HG03432 (cell line): ENCODE data around the gene MAGT1.
A peak's percentile ranks its signal among the peaks of the same experiment; 100 is the strongest.
"Not testable (repeated sequence)": the region's sequence is repeated elsewhere in the genome, so short reads cannot be mapped to it uniquely, and the experiment has no call there.

Experiments
- ATAC-seq: cut with Tn5 transposase; IDR thresholded peaks from one replicate; pipeline ENCODE4 v1.9.1; 2021; ENCODE audit warnings: mild to moderate bottlenecking, moderate library complexity; ENCODE audit not compliant: unreplicated experiment

MAGT1 gene

DNA sequence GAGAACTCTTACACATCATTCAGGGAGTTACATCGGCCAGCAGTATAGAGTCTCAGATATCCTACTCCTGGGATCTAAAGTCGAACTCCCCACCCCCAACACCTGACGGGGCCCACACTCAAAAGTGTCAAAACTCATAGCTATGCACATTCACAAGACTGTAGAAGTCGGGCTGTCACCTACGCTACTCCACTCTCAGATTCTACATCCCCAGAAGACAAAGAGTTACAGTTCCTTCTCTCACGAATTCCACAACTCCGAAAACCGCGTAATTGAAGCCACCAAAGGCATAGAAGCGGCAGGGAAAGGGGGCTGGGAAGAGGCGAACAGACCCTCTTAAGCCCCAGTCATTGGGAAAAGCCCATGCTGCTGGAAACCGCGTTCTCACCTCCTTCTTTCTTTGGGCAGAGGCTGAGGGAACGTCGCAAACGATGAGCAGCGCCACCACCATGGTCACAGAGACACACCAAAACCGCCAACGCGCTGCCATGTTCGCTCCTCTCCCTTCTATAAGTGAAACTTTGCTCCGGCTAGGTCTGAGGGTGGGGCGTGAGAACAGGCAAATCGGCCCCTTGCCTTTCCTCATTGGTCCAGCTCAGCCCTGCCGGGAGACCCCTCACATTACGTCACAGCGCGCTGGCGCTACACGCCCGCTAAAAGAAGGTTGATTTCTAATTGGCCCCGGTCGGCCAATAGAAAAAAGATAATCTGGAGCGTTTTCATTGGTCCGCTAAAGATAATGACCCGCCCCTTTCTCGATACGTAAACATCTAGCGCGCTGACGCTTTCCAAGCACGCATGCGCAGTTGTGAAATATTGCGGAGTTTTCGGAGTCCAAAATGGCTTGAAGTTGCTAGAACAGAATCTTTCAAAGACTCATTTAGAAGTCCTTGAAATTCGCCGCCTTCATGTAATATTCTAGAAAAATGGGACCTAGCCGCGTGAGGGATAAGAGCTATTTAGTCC is at the start of gene MAGT1:
Gene MAGT1, minus strand, starts transcription at position 515 of the 966 bp plus-strand sequence. Its CDS starts 25 bp downstream, at position 490.
- ATAC-seq = peak; percentile 94

DNA sequence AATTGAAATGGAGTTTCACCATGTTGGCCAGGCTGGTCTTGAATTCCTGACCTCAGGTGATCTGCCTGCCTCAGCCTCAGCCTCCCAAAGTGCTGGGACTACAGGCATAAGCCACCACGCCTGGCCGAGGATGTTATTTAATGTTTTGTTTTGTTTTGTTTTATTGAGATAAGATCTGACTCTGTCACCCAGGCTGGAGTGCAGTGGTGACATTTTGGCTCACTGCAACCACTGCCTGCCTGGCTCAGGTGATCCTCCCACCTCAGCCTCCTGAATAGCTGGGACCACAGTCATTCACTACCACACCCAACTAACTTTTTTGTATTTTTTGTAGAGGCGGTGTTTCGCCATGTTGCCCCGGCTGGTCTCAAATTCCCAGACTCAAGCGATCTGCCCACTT is 49.8 kb upstream of the MAGT1 start:
- ATAC-seq = not testable (repeated sequence)

DNA sequence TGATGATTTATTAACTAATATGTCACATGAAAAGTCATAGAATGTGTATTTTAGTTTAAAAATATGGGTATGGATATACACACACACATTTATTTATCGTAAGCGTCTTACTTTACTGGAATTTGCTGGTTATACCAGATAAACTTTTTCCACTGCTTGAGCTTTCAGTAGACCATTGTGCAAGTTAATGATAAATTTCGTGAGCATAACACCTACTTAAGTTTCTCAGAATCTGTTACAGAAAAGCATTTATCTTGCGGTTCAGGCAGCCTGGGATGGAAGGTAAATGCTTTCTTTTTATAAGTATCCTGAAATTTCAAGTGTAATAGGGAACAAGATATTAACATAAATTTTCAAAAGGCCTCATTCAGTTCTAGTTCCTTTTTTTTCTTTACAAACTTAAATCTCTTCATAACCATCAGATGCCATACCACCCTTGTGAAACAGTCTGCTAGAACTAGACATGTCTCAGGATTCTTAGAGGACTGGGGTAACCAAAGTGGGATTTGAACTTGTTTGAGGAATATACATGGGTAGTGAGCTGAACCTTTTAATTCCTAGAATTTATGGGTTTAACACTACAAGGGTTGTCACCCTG is 42.9 kb upstream of the MAGT1 start:
- no peak for ATAC-seq

DNA sequence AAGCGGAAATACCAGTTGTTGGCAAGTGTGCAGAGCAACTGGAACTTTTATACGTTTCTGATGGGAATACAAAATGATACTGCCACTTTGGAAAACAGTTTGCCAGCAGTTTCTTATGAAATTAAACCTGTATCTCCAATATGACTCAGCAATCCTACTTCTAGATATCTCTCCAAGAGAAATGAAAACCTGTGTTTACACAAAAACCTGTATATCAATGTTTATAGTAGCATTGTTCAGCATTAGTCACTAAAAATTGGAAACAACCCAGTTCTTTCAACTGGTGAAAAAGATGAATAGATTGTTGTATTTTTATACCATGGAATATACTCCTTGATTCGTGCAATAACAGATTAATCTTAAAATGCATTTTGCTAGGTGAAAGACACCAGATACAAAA is 42.1 kb upstream of the MAGT1 start:
- ATAC-seq = no peak

DNA sequence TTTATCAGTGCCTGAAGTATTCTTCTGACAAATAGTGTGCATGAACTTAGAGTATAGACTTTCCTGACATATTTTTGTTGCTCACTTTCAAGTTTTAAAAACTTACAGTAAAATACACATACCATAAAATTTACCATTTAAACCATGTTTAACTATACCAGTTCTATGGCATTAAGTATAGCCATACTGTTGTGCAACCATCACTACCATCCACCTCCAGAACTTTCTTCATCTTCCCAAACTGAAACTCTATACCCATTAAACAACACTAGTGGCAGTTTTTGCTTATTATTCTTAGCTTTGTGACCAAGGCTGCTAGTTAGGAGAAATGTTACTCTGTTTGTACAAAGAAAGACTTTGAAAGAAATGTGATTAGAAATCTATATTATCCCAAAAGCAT is 41.1 kb upstream of the MAGT1 start:
- no peak for ATAC-seq

DNA sequence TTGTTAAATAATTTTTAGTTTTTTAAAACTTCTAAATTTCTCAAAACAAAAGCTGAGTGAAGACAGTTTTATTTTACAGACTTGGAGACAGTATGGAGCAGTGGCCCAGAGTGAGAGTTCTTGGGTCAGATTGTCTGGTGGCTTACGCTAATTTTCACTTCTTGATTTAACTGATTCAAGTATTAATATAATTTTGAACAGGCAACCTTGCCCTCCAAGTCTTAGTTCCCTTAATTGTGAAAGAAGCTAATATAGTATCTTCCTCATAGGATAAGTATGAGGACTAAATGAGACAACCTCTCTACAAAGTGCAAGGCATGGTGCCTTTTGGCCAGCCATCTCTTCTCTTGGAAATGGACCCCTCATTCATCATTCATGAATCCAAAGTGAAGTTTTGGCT is 40.7 kb upstream of the MAGT1 start:
- no peak for ATAC-seq

DNA sequence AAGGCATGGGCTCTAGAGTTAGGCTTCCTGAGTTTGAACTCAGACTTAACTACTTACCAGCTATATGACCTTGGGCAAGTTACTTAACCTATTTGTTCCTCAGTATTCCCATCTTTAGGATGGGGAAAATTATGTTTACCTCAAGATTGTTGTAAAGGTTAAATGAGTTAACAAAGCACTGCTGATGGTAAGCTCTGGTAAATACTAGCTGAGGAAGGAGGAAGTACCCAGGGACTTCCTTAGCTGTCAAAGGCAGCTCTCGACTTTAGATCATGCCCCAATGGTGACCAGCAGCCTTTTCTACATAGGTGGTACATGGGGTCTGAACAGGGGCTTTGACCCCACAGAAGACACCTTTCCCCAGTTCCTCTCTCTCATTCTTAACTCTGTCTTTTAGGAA is 35.3 kb upstream of the MAGT1 start:
- ATAC-seq = no peak

DNA sequence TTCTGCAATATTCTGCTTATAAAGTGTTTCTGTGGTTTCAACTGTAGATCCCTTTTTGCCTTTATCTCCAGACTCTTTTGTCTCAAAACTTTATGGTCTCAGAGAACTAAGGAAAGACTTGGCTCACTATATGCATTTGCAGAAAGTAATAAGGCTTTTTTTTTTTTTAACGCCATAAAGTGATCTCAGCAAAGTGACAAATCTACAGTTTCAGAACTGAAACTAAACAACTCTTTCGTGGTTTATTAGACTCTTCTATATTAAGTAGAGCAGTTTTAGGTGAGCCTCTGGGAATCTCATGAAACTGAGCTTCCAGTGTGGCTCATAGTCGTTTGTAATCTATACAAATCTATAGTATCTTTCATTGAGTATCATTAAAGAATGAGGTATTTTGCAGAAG is 30.5 kb upstream of the MAGT1 start:
- peak; percentile 67 for ATAC-seq

DNA sequence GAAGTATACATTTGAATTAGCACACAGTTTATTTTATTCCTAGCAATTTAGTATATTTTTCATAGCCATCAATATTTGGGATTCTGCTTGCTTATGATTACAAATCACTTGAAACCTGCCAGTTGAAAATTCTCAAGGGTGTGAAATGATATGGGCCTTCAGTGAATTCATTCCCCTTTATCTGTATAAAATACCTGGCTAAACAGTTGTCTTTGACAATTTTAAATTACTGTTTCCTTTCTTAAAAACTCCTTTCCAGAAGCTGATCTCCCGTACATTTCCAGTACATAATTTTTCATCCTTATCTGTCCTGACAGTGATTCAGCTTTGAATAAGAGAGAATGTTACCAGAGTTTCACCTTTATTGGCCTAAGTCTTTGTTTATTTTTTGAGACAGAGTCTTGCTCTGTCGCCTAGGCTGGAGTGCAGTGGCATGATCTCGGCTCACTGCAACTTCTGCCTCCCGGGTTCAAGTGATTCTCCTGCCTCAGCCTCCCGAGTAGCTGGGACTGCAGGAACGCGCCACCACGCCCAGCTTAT is 29.2 kb upstream of the MAGT1 start:
- no peak for ATAC-seq

DNA sequence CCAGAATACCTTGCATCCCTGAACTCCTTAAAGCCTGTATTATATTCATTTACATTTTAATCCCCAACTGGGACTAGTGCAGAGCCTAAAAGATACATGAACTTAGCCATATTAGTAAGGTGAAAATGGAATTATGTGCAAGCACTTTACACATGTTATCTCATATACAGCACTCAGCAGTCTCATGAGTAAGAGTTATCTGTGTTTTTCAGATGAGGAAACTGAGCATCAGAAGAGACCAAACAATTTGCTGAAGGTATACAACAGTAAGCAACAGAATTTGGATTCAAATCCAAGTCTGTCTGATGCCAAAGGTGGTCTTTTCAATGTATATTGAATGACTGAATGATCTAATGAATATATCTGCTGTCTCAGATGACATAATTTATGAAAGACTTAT is 27.6 kb upstream of the MAGT1 start:
- ATAC-seq = no peak

DNA sequence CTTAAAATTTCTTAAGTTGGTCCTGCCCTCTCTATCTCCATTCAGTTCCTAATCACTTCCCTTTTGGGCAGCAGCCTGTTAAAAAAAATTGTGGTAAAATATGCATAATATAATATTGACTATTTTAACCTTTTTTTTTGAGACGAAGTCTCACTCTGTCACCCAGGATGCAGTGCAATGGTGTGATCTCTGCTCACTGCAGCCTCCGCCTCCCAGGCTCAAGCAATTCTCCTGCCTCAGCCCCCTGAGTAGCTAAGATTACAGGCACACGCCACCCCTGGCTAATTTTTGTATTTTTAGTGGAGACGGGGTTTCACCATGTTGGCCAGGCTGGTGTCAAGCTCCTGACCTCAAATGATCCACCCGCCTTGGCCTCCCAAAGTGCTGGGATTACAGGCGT is 24.1 kb upstream of the MAGT1 start:
- ATAC-seq = not testable (repeated sequence)

DNA sequence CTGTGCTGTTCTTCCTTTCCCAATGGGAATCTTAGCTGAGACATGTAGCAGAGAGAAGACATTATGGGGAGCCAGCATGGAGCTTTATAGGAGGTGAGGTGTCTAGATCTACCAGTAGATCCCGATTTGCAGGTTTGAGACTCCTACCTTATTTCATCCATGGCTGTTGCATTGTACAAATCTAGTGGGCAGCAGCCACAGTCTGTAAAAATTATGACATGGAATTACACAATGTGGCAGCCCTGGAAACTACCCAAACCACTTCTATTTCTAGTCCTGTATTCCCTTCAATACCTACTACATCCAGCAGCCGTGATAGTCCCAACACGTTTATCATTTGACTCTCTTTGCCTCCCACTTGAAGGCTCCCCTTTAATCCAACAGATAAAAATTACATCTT is 23.3 kb upstream of the MAGT1 start:
- no peak for ATAC-seq

DNA sequence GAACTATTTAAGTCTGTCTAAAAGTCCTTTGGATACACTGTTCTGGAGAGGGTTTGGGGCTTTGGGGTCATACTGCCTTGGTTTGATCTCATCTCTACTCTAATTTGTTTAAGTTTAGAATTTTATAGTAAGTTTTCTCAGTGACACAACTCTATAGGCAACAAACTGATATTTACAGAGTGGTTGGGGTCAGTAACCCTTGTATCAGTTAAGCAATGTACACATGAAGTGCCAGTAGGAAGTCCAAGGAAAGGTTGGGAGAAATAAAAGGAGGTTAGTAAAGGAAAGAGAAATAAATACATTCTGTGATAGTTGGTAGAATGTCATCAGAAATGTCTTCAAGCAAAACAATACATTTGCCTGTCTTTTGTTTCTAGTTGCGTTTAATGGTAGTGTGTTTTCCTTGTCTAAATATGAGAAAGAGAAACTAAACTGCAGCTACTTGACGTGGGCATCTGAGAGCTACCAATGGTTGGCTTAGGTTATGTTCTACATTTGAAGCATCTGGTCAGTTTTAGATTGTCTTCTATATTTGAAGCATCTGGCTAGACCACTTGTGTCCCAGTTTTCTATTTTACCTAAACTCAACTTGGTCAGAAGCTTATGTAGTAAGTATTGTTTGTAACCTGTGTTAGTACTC is 22.2 kb upstream of the MAGT1 start:
- ATAC-seq = peak; percentile 65

DNA sequence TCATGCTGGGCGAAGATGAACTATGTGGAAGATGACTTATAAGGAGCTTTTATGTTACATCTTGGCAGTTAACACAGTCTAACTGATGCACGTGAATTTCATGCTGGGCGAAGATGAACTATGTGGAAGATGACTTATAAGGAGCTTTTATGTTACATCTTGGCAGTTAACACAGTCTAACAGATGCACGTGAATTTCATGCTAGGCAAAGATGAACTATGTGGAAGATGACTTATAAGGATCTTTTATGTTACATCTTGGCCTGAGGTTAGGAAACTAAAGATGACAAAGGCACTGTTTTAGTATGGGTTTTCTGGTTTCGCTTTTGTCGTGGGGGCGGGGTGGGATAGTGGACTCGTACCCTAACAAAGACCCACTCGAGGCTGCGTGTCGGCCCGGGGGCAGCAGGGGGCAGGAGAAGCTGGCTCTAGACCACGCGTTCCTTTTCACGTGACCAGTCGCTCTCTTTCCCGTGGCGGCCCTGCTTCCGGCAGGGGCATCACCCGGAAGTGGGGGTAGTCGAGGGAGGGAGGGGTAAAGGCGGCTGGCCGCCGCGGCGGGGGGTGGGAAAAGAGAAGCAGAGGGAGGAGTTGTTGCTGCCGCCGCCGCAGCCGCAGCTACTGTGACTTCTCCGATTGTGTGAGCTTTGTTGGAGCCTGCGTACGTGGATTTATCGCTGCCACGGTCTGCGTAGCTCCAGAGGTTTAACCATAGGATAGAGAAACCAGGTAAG is 15.0 kb upstream of the MAGT1 start, which contains the start of gene ATP7A:
Gene ATP7A, plus strand, starts transcription at position 586 of the 733 bp plus-strand sequence. CDS start 60,949 bp downstream, outside the sequence.
- peak; percentile 98 for ATAC-seq

DNA sequence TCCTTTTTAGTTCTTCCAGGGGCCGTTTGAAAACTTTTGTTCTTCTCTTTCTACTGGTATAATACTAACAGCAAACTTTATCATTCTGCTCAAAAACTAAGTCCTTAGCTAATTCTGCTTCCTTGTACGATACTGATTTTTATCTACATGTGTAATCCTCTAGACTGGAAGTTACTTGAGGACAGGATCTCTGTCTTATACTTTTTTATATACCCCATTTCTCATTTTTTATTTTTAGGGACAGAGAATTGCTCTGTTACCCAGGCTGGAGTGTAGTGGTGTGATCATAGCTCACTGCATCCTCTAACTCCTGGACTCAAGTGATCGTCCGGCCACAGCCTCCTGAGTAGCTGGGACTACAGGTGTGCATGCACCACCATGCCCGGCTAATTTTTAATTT is 6.3 kb upstream of the MAGT1 start:
- no peak for ATAC-seq

DNA sequence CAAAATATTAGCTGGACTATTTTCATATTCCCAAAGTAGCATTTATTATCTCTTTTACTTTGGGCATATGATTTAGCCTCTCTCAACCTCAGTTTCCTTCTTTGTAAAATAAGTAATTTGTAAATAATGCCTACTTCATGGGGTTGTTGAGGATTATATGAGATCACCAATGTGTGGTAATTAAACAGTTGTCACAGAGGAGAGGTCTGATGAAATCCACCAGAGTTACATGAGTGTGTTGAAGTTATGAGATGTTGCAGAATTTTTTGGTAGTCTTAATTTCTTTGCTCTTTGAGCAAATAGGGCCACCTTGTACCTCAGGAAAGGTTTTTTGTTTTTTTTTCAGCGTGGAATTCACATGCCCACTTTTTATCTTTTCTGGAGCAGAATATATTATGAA is 5.5 kb upstream of the MAGT1 start:
- ATAC-seq = no peak

DNA sequence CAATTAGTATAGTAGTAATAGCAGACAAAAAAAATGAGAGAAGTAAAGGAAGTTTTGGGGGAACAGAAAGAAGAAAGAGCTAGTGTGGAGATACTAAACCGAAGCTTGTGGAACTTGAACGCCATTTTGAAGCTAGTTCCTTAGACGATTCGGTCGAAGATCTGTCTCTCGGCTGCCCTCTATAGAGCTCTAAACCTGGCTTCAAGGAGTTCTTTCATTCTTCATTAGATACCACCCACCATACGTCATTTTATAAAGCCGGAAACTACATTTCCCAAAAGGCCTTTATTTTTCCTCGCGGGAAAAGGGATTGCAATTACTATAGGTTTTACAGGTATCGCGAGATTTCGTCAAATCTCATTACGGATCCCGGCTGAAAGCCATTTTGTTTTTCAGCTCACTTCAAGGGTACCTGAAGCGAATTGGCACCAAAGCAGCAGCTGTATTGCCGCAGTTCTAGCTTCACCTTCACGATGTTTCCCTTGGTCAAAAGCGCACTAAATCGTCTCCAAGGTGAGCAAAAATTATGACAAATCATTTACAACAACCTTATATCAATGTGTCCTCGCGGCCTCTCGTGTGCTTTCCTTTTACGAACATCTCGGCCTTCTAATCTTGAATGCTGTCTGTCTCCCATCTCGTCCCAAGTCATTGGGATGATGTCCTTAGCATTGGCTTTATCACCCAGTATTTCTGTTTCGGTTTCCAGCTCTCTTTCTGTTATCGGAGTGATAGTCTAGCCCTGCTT is 4.0 kb upstream of the MAGT1 start, which contains the start of gene COX7B:
Gene COX7B, plus strand, starts transcription at position 388 of the 748 bp plus-strand sequence. Its CDS starts 86 bp downstream, at position 474.
- ATAC-seq = peak; percentile 66

DNA sequence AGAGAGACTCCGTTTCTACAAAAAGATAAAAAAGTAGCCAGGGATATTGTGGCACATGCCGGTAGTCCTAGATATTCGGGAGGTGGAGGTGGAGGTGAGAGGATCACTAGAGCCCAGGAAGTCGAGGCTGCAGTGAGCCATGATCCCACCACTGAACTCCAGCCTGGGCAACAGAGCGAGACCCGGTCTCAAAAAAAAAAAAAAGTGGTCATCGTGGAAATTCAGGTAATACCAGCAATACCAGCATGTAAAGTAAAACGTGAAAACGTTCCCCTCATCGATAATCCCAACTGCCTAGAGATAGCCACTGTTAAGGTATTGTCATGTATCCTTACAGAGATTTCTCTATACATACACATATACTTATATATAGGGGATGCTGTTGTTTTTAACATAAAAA is 1.5 kb downstream of the MAGT1 start:
- ATAC-seq = no peak

DNA sequence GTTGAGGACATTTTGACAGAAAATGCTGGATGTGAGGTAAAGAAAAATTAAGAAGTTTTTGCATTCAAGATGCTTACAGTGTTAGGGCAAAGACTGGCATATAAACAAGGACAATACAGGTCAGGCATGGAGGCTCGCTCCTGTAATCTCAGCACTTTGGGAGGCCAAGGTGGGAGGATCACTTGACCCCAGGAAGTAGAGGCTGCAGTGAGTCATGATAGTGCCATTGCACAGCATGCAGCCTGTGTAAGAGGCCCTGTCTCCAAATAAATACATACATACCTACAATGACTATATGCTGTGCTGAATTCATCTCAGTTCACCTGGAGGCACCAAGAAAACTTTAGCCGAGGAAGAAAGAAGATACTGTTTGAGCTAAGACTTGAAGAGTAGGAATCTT is 2.3 kb downstream of the MAGT1 start:
- no peak for ATAC-seq

DNA sequence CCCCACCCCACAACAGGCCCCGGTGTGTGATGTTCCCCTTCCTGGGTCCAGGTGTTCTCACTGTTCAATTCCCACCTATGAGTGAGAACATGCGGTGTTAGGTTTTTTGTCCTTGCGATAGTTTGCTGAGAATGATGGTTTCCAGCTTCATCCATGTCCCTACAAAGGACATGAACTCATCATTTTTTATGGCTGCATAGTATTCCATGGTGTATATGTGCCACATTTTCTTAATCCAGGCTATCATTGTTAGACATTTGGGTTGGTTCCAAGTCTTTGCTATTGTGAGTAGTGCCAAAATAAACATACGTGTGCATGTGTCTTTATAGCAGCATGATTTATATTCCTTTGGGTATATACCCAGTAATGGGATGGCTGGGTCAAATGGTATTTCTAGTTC is 13.8 kb downstream of the MAGT1 start:
- not testable (repeated sequence) for ATAC-seq
